HG02623 (cell line): ENCODE results near the gene WIPI1.
A peak's percentile ranks its signal among the peaks of the same experiment; 100 is the strongest.

Experiments
- ATAC-seq: cut with Tn5 transposase; IDR thresholded peaks from one replicate; pipeline ENCODE4 v1.9.1; 2021; ENCODE audit warnings: moderate library complexity; ENCODE audit not compliant: unreplicated experiment

The WIPI1 gene

GRCh38 chr17:68461122-68461539 lies 3.8 kb upstream of the WIPI1 start:
- no peak for ATAC-seq

GRCh38 chr17:68460715-68461114 lies 3.4 kb upstream of the WIPI1 start:
- no peak for ATAC-seq

GRCh38 chr17:68460146-68460545 lies 2.9 kb upstream of the WIPI1 start:
- no peak for ATAC-seq

GRCh38 chr17:68459037-68459639 lies 1.8 kb upstream of the WIPI1 start:
- ATAC-seq, result no peak

GRCh38 chr17:68458260-68459036 lies 1.2 kb upstream of the WIPI1 start:
- no peak for ATAC-seq

- peak; percentile 71 for ATAC-seq
These were observed 403 bp upstream of the WIPI1 start for GRCh38 chr17:68457539-68458259.

GRCh38 chr17:68456339-68457167 lies 743 bp downstream of the WIPI1 start:
- ATAC-seq, result no peak

- no peak for ATAC-seq
These were observed 1.4 kb downstream of the WIPI1 start for GRCh38 chr17:68455901-68456338.

- ATAC-seq, result no peak
These were observed 3.2 kb downstream of the WIPI1 start for GRCh38 chr17:68453991-68454665.

GRCh38 chr17:68452724-68453290 lies 4.5 kb downstream of the WIPI1 start:
- ATAC-seq, result no peak

GRCh38 chr17:68451670-68452354 lies 5.5 kb downstream of the WIPI1 start:
- no peak for ATAC-seq

- no peak for ATAC-seq
These were observed 6.5 kb downstream of the WIPI1 start for GRCh38 chr17:68450801-68451200.

GRCh38 chr17:68450391-68450790 lies 6.9 kb downstream of the WIPI1 start:
- ATAC-seq, result no peak

GRCh38 chr17:68449021-68449739 lies 8.1 kb downstream of the WIPI1 start:
- ATAC-seq, result no peak

GRCh38 chr17:68446626-68447041 lies 10.7 kb downstream of the WIPI1 start:
- no peak for ATAC-seq

- no peak for ATAC-seq
These were observed 11.6 kb downstream of the WIPI1 start for GRCh38 chr17:68445671-68446070.

- ATAC-seq, result no peak
These were observed 13.3 kb downstream of the WIPI1 start for GRCh38 chr17:68443972-68444464.

GRCh38 chr17:68441070-68441770 lies 16.1 kb downstream of the WIPI1 start:
- ATAC-seq, result no peak
